NT2/D1 (cell line): ENCODE results near the gene CIDEC.

Experiments used
- SUZ12 ChIP-seq: IDR thresholded peaks from 2 replicates; pipeline ENCODE4 v1.6.1; 2011; ENCODE audit not compliant: insufficient read length, insufficient read depth; ENCODE audit errors: extremely low read depth
- ZNF274 ChIP-seq: IDR thresholded peaks from 2 replicates; pipeline ENCODE4 v1.6.1; 2011; ENCODE audit warnings: mild to moderate bottlenecking, low read depth, low read length

GRCh38 chr3:9837701-9838582 lies 42.1 kb downstream of the CIDEC start:
- no peak for TF ChIP-seq ZNF274
- TF ChIP-seq SUZ12, result no peak
